DOHH2 (cell line): ENCODE results near the gene THOC7.

Source experiments
- EZH2phosphoT487 ChIP-seq: fragments of 200-600 bp; sonication (generic); IDR thresholded peaks from 2 replicates; pipeline ENCODE4 v1.6.1; 2017; ENCODE audit warnings: borderline replicate concordance, mild to moderate bottlenecking, antibody characterized with exemption, low read length, moderate library complexity, mixed read lengths
- TF ChIP-seq, protein P1 (sequence below): fragments of 200-600 bp; sonication (generic); IDR thresholded peaks from one replicate; pipeline ENCODE4 v1.5.1; 2014; ENCODE audit warnings: antibody characterized with exemption, mild to moderate bottlenecking, low read depth, low read length; ENCODE audit not compliant: poor library complexity, severe bottlenecking

- TF ChIP-seq, protein P1, sequence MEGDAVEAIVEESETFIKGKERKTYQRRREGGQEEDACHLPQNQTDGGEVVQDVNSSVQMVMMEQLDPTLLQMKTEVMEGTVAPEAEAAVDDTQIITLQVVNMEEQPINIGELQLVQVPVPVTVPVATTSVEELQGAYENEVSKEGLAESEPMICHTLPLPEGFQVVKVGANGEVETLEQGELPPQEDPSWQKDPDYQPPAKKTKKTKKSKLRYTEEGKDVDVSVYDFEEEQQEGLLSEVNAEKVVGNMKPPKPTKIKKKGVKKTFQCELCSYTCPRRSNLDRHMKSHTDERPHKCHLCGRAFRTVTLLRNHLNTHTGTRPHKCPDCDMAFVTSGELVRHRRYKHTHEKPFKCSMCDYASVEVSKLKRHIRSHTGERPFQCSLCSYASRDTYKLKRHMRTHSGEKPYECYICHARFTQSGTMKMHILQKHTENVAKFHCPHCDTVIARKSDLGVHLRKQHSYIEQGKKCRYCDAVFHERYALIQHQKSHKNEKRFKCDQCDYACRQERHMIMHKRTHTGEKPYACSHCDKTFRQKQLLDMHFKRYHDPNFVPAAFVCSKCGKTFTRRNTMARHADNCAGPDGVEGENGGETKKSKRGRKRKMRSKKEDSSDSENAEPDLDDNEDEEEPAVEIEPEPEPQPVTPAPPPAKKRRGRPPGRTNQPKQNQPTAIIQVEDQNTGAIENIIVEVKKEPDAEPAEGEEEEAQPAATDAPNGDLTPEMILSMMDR, result no peak
- TF ChIP-seq EZH2phosphoT487, result no peak
Observed at GRCh38 chr3:63862804-63863149, 828 bp downstream of the THOC7 start.
